Astrocyte of the cerebellum (primary cell): ENCODE results near the gene PLD1.

Experiments used
- DNase-seq: peaks from one replicate; pipeline ENCODE4 v3.0.0-alpha.2; 2011; ENCODE audit warnings: low read depth
- H3K4me3 ChIP-seq: 2 replicates; pipeline ENCODE4 v1.5.1; 2011; ENCODE audit warnings: mild to moderate bottlenecking, low read depth, low read length, moderate library complexity
- in situ Hi-C: cut with HindIII; loops from 2 replicates; pipeline ENCODE4 v1.10.0; 2017; ENCODE audit warnings: low sequenced_read_pairs
- TF ChIP-seq, protein P1 (sequence below): IDR thresholded peaks from 2 replicates; pipeline ENCODE4 v1.5.1; 2012; ENCODE audit warnings: low read length, low read depth, moderate library complexity, mild to moderate bottlenecking; ENCODE audit errors: missing control alignments

Gene PLD1

DNA sequence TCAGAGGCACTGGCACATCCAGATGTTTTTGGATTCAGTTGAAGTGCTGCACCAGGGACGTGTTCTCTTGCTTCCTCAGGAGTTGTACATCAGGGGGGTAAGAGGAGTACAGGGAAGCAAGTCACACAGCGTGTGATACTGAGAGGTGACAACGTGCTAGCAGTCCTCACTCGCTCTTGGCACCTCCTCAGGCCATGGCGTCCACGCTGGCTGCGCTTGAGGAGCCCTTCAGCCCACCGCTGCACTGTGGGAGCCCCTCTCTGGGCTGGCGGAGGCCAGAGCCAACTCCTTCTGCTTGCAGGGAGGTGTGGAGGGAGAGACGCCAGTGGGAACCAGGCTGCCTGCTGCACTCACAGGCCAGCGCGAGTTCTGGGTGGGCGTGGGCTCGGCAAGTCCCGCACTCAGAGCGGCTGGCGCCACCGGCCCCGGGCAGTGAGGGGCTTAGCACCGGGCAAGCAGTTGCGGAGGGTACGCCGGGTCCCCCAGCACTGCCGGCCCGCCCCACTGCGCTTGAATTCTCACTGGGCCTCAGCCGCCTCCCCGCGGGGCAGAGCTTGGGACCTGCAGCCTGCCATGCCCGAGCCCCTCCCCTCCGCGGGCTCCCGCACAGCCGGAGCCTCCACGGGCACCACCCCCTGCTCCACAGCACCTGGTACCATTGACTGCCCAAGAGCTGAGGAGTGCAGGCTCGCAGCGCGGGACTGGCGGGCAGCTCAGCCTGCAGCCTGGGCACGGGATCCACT, 64.5 kb downstream of the PLD1 start:
- H3K4me3 ChIP-seq = no peak overlapping the region
- DNase-seq = no peak
- TF ChIP-seq, protein P1, sequence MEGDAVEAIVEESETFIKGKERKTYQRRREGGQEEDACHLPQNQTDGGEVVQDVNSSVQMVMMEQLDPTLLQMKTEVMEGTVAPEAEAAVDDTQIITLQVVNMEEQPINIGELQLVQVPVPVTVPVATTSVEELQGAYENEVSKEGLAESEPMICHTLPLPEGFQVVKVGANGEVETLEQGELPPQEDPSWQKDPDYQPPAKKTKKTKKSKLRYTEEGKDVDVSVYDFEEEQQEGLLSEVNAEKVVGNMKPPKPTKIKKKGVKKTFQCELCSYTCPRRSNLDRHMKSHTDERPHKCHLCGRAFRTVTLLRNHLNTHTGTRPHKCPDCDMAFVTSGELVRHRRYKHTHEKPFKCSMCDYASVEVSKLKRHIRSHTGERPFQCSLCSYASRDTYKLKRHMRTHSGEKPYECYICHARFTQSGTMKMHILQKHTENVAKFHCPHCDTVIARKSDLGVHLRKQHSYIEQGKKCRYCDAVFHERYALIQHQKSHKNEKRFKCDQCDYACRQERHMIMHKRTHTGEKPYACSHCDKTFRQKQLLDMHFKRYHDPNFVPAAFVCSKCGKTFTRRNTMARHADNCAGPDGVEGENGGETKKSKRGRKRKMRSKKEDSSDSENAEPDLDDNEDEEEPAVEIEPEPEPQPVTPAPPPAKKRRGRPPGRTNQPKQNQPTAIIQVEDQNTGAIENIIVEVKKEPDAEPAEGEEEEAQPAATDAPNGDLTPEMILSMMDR = no peak
- in situ Hi-C loops = no loop called here

DNA sequence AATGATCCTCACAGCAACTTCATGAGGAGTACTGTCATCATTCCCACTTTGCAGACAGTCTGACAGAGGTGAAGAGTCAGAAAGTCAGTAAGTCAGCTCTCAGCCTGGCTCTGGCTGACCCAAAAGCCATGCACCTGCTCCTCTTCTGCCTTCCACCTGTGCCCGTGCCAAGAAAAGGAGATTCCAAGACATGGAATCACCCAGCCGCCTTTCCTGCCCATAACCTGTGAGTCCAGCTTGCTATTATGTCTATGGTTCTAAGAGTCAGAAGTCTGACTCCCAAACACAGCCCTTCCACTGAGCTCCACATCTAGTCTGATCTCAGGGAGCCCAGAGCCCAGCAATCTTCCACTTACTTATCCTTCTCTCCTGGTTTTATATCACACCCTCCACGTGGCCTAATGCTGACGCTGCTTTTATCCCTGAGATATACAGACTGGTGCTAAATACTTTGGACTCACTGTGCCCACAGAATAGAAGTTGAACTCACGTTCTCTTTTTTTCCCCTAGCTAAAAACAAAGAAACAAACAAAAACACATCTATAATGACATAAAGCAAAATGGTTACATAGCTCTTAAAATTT, 66.0 kb downstream of the PLD1 start:
- H3K4me3 ChIP-seq = no peak overlapping the region
- TF ChIP-seq, protein P1 = no peak
- in situ Hi-C loops = no loop called here
- no peak for DNase-seq

DNA sequence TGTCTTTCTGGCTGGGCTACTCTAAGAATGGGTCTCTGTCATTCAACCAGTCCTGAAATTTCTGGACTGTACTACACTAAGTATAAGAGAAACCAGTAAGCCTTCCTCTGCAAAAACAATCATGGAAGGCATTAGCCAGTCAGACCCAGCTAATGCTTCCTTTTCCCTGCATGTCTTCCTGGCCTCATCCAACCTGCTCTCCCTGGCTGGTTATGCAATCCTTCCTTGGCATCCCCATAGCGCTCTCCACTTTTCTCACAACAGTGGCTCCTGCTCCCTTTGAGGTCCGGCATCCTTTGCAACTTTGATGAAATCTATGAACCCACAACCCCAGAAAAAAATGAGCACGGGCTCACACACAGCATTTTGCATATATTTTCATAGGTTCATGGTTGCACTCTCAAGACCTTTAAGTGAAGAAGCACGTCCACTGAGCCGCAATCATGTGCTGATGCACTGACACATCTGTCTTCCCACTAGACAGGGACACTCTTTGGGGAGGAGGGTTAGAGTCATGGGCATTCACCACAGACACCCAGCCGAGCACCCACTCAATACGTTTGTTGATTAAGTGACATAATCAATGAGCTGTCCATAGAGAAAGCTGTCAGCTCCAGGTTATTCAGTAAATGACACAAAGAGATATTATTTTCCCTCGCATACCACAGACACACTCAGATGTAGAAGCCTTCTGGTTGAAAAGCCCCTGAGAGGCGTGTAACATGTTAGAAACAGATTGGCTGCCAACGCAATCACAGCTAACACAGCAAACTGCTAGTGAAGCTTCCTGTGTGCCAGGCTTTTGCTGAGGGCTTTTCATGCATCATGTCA, 66.7 kb downstream of the PLD1 start:
- no peak overlapping the region for H3K4me3 ChIP-seq
- in situ Hi-C loops = no loop called here
- TF ChIP-seq, protein P1 = no peak
- no peak for DNase-seq

DNA sequence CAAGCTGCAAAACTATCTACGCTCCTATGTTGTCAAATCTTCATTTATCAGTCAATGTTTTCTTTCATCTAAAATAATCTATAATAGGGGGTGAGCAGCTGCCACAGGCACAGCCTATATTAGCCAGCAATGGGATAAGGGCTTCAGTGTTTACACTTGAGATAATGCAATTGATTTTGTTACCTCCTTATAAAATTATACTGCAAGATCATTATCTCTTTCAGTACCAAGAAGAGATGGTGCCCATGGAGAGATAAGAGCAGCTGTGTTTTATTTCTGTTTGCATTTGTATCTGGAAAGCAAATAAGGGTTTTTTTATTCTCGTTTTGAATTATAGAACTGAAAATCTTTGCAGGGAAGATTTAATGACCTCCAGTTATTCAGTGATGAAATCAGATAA, 68.9 kb downstream of the PLD1 start:
- DNase-seq = no peak
- in situ Hi-C loops = no loop called here
- H3K4me3 ChIP-seq = no peak overlapping the region
- TF ChIP-seq, protein P1 = no peak

DNA sequence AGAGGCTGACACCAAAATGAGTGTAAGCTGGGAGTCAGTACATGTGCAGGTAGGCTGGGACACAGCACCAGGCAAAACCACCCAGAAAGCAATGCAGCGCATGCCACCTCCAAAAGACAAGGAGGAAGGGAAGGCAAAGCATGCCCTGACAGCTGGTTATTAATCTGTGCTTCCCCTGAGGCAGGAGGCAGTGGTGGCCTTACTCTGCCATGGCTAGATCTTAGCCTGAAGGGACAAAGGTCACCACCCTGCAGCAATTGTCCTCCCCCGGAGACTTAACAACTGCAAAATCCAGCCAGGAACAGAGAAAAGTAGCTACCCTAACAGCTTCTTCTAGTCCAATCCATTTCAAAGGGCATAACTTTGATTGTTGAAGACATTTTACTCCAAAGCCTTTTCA, 73.7 kb downstream of the PLD1 start:
- in situ Hi-C loops = no loop called here

DNA sequence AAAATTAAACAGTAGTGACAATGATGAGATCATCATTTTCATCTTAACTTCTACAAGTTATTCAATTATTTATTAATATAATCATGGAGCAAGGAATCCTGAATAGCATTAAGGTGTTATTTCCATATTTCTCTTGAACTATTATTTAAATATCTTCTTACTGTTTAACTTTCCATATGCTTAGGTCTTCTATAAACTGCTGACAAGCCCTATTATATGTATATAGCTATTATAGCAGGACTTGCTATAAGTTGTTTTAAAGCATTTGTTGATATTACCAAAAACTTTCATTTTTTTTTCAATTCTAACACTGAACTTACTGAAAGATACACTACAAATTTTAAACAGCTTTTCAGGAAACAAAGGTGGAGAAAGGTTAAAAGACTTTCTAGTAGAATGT, 76.7 kb downstream of the PLD1 start:
- TF ChIP-seq, protein P1 = no peak
- no peak for DNase-seq
- H3K4me3 ChIP-seq = no peak overlapping the region
- in situ Hi-C loops = no loop called here

More for the DNA sequence above, 73.7 kb downstream of the PLD1 start:
- no peak overlapping the region for H3K4me3 ChIP-seq
- TF ChIP-seq, protein P1 = no peak
- no peak for DNase-seq
